ENCODE measurements around the gene LPCAT2.

DNA sequence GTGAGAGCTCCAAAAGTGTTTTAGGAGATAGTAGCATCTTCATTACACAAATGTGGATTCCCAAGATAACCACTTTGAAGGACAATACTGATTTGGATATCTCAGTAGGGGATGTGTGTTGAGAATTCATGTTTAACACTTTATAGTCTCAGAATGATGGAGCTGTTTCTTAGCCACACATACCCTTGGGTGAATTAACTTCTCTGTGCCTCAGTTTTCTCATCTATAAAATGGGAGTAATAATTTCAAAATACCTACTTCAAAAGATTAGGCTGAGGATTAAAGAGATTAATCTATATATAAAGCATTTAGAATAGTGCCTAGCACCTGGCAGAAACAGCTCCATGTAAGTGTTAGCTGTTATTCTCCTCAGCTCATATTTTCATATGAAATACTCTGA, 19.0 kb downstream of the LPCAT2 start:
- TF ChIP-seq, protein P1, sequence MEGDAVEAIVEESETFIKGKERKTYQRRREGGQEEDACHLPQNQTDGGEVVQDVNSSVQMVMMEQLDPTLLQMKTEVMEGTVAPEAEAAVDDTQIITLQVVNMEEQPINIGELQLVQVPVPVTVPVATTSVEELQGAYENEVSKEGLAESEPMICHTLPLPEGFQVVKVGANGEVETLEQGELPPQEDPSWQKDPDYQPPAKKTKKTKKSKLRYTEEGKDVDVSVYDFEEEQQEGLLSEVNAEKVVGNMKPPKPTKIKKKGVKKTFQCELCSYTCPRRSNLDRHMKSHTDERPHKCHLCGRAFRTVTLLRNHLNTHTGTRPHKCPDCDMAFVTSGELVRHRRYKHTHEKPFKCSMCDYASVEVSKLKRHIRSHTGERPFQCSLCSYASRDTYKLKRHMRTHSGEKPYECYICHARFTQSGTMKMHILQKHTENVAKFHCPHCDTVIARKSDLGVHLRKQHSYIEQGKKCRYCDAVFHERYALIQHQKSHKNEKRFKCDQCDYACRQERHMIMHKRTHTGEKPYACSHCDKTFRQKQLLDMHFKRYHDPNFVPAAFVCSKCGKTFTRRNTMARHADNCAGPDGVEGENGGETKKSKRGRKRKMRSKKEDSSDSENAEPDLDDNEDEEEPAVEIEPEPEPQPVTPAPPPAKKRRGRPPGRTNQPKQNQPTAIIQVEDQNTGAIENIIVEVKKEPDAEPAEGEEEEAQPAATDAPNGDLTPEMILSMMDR (IDR thresholded peaks at IDR 0.05) = no peak
- TF ChIP-seq, protein P2, sequence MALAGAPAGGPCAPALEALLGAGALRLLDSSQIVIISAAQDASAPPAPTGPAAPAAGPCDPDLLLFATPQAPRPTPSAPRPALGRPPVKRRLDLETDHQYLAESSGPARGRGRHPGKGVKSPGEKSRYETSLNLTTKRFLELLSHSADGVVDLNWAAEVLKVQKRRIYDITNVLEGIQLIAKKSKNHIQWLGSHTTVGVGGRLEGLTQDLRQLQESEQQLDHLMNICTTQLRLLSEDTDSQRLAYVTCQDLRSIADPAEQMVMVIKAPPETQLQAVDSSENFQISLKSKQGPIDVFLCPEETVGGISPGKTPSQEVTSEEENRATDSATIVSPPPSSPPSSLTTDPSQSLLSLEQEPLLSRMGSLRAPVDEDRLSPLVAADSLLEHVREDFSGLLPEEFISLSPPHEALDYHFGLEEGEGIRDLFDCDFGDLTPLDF (CRISPR knock-in tag; IDR thresholded peaks at IDR 0.05) = no peak
- TF ChIP-seq, protein P3, sequence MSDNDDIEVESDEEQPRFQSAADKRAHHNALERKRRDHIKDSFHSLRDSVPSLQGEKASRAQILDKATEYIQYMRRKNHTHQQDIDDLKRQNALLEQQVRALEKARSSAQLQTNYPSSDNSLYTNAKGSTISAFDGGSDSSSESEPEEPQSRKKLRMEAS (CRISPR knock-in tag; IDR thresholded peaks at IDR 0.05) = no peak
